Breast epithelium (tissue), 3 donors: Measurements from ENCODE around the gene STXBP5.

Experiments
- CTCF ChIP-seq, 3 donors: fragments of 450-650 bp; IDR thresholded peaks; one replicate each; pipeline ENCODE4 v1.5.1; 2016 to 2017; ENCODE audit warnings: antibody characterized with exemption in 3 of 3, mild to moderate bottlenecking in 3 of 3, moderate library complexity in 3 of 3
- POLR2A ChIP-seq: fragments of 450-650 bp; IDR thresholded peaks from one replicate; pipeline ENCODE4 v1.6.1; 2016; ENCODE audit warnings: antibody characterized with exemption, mild to moderate bottlenecking, moderate library complexity
- POLR2AphosphoS5 ChIP-seq, 3 donors: sonication (generic); formaldehyde crosslinking; IDR thresholded peaks; one replicate each; pipeline ENCODE4 v1.6.1; 2017; ENCODE audit warnings: antibody characterized with exemption in 3 of 3

- no peak for TF ChIP-seq CTCF (IDR thresholded peaks at IDR 0.05)
- no peak for TF ChIP-seq POLR2A
- no peak for TF ChIP-seq POLR2AphosphoS5 (IDR thresholded peaks at IDR 0.05)
Observed at GRCh38 chr6:147372806-147373205, 168.6 kb downstream of the STXBP5 start.
